ENCODE data around the gene TBK1.

GRCh38 chr12:64518396-64518795 lies 66.5 kb downstream of the TBK1 start:
- TF ChIP-seq EP300 (IDR thresholded peaks at IDR 0.05) (no peak), POLR2AphosphoS5 (IDR thresholded peaks at IDR 0.05) (no peak)
